ENCODE measurements around the gene GNB4. TPM values are rescaled to one million over a fixed set of nuclear protein-coding genes. Genes with fewer than 3 reads are reported as not detected.

The GNB4 gene
- total RNA-seq, 2 donors from 2014 or later: 3.1 to 10.4 TPM

- H3K4me1 ChIP-seq: no peaks in the 10 kb centered on the region
- DNase-seq: no peak
- intact Hi-C loops (cut with DNase I): no loop called here
- TF ChIP-seq, protein P1, sequence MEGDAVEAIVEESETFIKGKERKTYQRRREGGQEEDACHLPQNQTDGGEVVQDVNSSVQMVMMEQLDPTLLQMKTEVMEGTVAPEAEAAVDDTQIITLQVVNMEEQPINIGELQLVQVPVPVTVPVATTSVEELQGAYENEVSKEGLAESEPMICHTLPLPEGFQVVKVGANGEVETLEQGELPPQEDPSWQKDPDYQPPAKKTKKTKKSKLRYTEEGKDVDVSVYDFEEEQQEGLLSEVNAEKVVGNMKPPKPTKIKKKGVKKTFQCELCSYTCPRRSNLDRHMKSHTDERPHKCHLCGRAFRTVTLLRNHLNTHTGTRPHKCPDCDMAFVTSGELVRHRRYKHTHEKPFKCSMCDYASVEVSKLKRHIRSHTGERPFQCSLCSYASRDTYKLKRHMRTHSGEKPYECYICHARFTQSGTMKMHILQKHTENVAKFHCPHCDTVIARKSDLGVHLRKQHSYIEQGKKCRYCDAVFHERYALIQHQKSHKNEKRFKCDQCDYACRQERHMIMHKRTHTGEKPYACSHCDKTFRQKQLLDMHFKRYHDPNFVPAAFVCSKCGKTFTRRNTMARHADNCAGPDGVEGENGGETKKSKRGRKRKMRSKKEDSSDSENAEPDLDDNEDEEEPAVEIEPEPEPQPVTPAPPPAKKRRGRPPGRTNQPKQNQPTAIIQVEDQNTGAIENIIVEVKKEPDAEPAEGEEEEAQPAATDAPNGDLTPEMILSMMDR (IDR thresholded peaks at IDR 0.05): no peak
- H3K9me3 ChIP-seq: no peaks in the 10 kb centered on the region
- no peak overlapping the region for H3K9ac ChIP-seq (ENCODE audit: low read depth in 2 of 2, low read length in 2 of 2)
- no peak overlapping the region for H3K27ac ChIP-seq
- H3K36me3 ChIP-seq: no peaks in the 10 kb centered on the region
- no peak overlapping the region for H3K4me3 ChIP-seq
- no peaks in the 10 kb centered on the region for H3K27me3 ChIP-seq
These were observed 74.8 kb downstream of the GNB4 start for GRCh38 chr3:179376474-179376873.

- TF ChIP-seq, protein P1 (IDR thresholded peaks at IDR 0.05): no peak
- H3K4me3 ChIP-seq: no peak overlapping the region
- no peaks in the 10 kb centered on the region for H3K36me3 ChIP-seq
- DNase-seq: no peak
- intact Hi-C loops (cut with DNase I): no loop called here
- no peak overlapping the region for H3K27ac ChIP-seq
- H3K9ac ChIP-seq (ENCODE audit: low read depth in 2 of 2, low read length in 2 of 2): no peak overlapping the region
- no peaks in the 10 kb centered on the region for H3K4me1 ChIP-seq
- no peaks in the 10 kb centered on the region for H3K27me3 ChIP-seq
- no peaks in the 10 kb centered on the region for H3K9me3 ChIP-seq
These were observed 75.9 kb downstream of the GNB4 start for GRCh38 chr3:179375091-179375999.

- H3K4me1 ChIP-seq: no peaks in the 10 kb centered on the region
- H3K4me3 ChIP-seq: no peak overlapping the region
- TF ChIP-seq, protein P1 (IDR thresholded peaks at IDR 0.05): no peak
- no peak for DNase-seq
- no peak overlapping the region for H3K9ac ChIP-seq (ENCODE audit: low read depth in 2 of 2, low read length in 2 of 2)
- no peaks in the 10 kb centered on the region for H3K36me3 ChIP-seq
- intact Hi-C loops (cut with DNase I): no loop called here
- no peaks in the 10 kb centered on the region for H3K9me3 ChIP-seq
- no peaks in the 10 kb centered on the region for H3K27me3 ChIP-seq
- no peak overlapping the region for H3K27ac ChIP-seq
These were observed 77.3 kb downstream of the GNB4 start for GRCh38 chr3:179373938-179374337.

DNA sequence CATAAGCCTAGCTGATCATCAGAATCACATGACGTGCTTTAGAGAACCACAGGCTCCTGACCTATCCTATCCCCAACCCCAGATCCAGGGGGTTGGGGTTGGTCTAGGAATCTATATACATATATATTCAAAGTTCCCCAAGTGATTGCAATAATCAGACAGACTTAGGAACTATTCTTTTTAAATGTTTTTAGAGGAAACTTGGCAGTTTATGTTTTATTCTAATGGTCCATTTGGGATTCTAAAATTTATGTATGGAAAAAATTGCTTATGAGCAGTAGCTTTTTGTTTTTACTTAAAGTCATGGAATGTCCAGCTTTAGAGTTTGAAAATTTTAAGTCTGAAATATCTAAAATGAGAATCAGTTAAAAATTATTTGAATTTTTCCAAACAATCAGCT, 81.6 kb downstream of the GNB4 start:
- peaks cover 4% of the 10 kb centered on the region for H3K36me3 ChIP-seq

DNA sequence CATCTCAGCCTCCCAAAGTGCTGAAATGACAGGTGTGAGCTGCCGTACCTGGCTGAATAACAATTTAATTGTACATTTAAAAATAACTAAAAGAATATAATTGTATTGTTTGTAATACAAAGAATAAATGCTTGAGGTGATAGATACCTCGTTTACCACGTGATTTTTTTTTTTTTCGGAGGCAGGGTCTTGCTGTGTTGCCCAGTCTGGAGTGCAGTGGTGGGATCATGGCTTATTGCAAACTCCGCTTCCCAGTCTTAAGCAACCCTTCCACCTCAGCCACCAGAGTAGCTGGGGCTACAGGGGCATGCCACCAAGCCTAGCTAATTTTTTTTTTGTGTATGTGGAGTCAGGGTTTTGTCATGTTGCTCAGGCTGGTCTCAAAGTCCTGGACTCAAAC, 87.9 kb downstream of the GNB4 start:
- H3K27ac ChIP-seq: no peak overlapping the region
- TF ChIP-seq, protein P1 (IDR thresholded peaks at IDR 0.05): no peak
- no peaks in the 10 kb centered on the region for H3K4me1 ChIP-seq
- intact Hi-C loops (cut with DNase I): loop anchor here (10.0 kb wide), 1 partner anchor 231 kb away; no protein-coding TSS in a partner anchor
- no peak overlapping the region for H3K9ac ChIP-seq (ENCODE audit: low read depth in 2 of 2, low read length in 2 of 2)
- H3K27me3 ChIP-seq: no peaks in the 10 kb centered on the region
- no peak for DNase-seq
- H3K36me3 ChIP-seq: peaks cover 12% of the 10 kb centered on the region
- H3K4me3 ChIP-seq: no peak overlapping the region
- no peaks in the 10 kb centered on the region for H3K9me3 ChIP-seq

More for the DNA sequence above, 81.6 kb downstream of the GNB4 start:
- DNase-seq: no peak
- no peak overlapping the region for H3K27ac ChIP-seq
- TF ChIP-seq, protein P1 (IDR thresholded peaks at IDR 0.05): no peak
- H3K9ac ChIP-seq (ENCODE audit: low read depth in 2 of 2, low read length in 2 of 2): no peak overlapping the region
- no peaks in the 10 kb centered on the region for H3K27me3 ChIP-seq
- H3K9me3 ChIP-seq: no peaks in the 10 kb centered on the region
- no peaks in the 10 kb centered on the region for H3K4me1 ChIP-seq
- intact Hi-C loops (cut with DNase I): loop anchor here (10.0 kb wide), 1 partner anchor 225 kb away; no protein-coding TSS in a partner anchor
- no peak overlapping the region for H3K4me3 ChIP-seq

All from colonic mucosa (tissue), 4 donors.